Right atrium auricular region (tissue), 2 donors: ENCODE data around the gene CFAP20DC. TPM values are rescaled to one million over a fixed set of nuclear protein-coding genes. Genes with fewer than 3 reads are reported as not detected.
"Not testable (repeated sequence)": the region's sequence is repeated elsewhere in the genome, so short reads cannot be mapped to it uniquely, and the experiment has no call there.

Experiments used
- DNase-seq: peaks from one replicate; pipeline ENCODE4 v3.0.0-alpha.2; 2019; ENCODE audit warnings: low spot score
- H3K27ac ChIP-seq, 2 donors: fragments of 200-600 bp; sonication (generic); 1 replicate in 1 of 2; 2 replicates in 1 of 2; pipeline ENCODE4 v1.5.1; 2016 to 2019
- H3K27me3 ChIP-seq, 2 donors: fragments of 200-600 bp; sonication (generic); one replicate each; pipeline versions ENCODE4 v1.5.1 to v1.6.0; 2017 to 2019
- H3K36me3 ChIP-seq: fragments of 200-600 bp; sonication (generic); one replicate; pipeline ENCODE4 v1.5.1; 2016
- H3K4me1 ChIP-seq, 2 donors: fragments of 200-600 bp; sonication (generic); one replicate each; pipeline versions ENCODE4 v1.5.1 to v1.6.0; 2017 to 2019
- H3K4me3 ChIP-seq, 2 donors: fragments of 200-600 bp; sonication (generic); 1 replicate in 1 of 2; 2 replicates in 1 of 2; pipeline ENCODE4 v1.5.1; 2017 to 2019; ENCODE audit warnings: mild to moderate bottlenecking in 1 of 2, moderate library complexity in 1 of 2
- H3K9me3 ChIP-seq, 2 donors: fragments of 200-600 bp; sonication (generic); one replicate each; pipeline ENCODE4 v1.5.1; 2019
- CTCF ChIP-seq, 2 donors: fragments of 200-600 bp; sonication (generic); IDR thresholded peaks; one replicate each; pipeline ENCODE4 v1.5.1; 2019; ENCODE audit warnings: antibody characterized with exemption in 2 of 2
- total RNA-seq, 2 donors: library from RNA; depleted of rRNA; stranded (reverse); fragments of >200 nt; gene quantifications; one replicate each; pipeline ENCODE4 v1.1.0, GENCODE V29; 2016

CFAP20DC gene
- total RNA-seq, 2 donors from 2014 or later: not detected

DNA sequence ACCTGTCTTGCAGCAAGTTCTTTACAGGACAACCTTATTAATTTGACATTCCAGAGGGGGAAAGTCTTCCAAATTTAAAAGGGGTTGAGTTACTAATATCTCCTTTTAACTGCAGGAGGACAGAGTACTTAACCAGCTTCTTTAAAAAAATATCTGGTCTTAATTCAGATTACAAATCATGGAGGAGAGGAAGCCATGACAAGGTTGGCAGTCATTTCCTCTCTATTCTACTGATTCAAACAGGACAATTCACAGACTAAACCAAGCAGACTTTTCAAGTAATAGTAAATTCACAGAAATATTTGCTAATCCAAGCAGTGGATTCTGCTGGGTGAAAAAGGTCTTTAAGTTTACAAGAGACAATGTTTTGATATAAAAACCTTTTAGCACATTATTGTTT lies 185.3 kb downstream of the CFAP20DC start:
- no peak for DNase-seq
- Histone ChIP-seq H3K27ac (no peak overlapping the region), H3K27me3 (no peaks in the 10 kb centered on the region), H3K9me3 (no peaks in the 10 kb centered on the region), H3K36me3 (no peaks in the 10 kb centered on the region), H3K4me1 (no peaks in the 10 kb centered on the region), H3K4me3 (no peak overlapping the region)
- no peak for TF ChIP-seq CTCF (IDR thresholded peaks at IDR 0.05)

GRCh38 chr3:58863206-58863605 lies 186.6 kb downstream of the CFAP20DC start:
- DNase-seq: no peak
- no peak for TF ChIP-seq CTCF (IDR thresholded peaks at IDR 0.05)
- no peaks in the 10 kb centered on the region for H3K27me3 ChIP-seq
- peaks cover 0 to 2% of the 10 kb centered on the region in 2 donors for H3K4me1 ChIP-seq
- H3K36me3 ChIP-seq: no peaks in the 10 kb centered on the region
- H3K27ac ChIP-seq: no peak overlapping the region
- no peak overlapping the region for H3K4me3 ChIP-seq
- no peaks in the 10 kb centered on the region for H3K9me3 ChIP-seq

DNA sequence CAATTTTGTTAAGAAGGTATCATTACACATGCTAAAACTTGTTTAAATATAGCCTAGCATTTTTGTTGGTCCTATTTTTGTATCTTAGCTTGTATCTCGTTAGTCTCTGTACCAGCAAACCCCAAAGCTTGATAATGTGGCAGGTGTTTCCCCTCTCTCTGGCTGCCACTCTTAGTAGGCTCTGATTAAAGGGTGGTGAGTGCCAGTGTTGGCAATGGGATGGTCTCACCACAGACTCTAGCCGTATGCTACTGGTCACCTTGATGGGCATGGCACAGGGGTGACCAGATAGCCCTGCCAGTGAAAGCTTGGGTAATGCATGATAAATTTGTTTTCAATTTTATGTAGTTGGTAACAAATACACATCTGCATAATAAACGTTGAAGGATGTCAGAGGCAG lies 188.3 kb downstream of the CFAP20DC start:
- Histone ChIP-seq H3K27ac (no peak overlapping the region), H3K4me3 (no peak overlapping the region), H3K4me1 (peaks cover 0 to 4% of the 10 kb centered on the region in 2 donors), H3K36me3 (no peaks in the 10 kb centered on the region), H3K9me3 (no peaks in the 10 kb centered on the region), H3K27me3 (no peaks in the 10 kb centered on the region)
- TF ChIP-seq CTCF (IDR thresholded peaks at IDR 0.05): no peak
- no peak for DNase-seq

- Histone ChIP-seq H3K9me3 (no peaks in the 10 kb centered on the region), H3K4me3 (no peak overlapping the region), H3K27ac (no peak overlapping the region), H3K27me3 (no peaks in the 10 kb centered on the region), H3K36me3 (no peaks in the 10 kb centered on the region), H3K4me1 (peaks cover 0 to 4% of the 10 kb centered on the region in 2 donors)
- TF ChIP-seq CTCF (IDR thresholded peaks at IDR 0.05): no peak
- DNase-seq: no peak
Observed at GRCh38 chr3:58858126-58858525, 191.7 kb downstream of the CFAP20DC start.

- Histone ChIP-seq H3K9me3 (no peaks in the 10 kb centered on the region), H3K4me1 (peaks cover 0 to 4% of the 10 kb centered on the region in 2 donors), H3K27me3 (no peaks in the 10 kb centered on the region), H3K27ac (no peak overlapping the region), H3K36me3 (no peaks in the 10 kb centered on the region), H3K4me3 (no peak overlapping the region)
- DNase-seq: no peak
- no peak for TF ChIP-seq CTCF (IDR thresholded peaks at IDR 0.05)
Observed at GRCh38 chr3:58857402-58857801, 192.4 kb downstream of the CFAP20DC start.

- Histone ChIP-seq H3K36me3 (no peaks in the 10 kb centered on the region), H3K4me1 (no peaks in the 10 kb centered on the region)
- no peak for DNase-seq
Observed at GRCh38 chr3:58848826-58849225, 201.0 kb downstream of the CFAP20DC start.

DNA sequence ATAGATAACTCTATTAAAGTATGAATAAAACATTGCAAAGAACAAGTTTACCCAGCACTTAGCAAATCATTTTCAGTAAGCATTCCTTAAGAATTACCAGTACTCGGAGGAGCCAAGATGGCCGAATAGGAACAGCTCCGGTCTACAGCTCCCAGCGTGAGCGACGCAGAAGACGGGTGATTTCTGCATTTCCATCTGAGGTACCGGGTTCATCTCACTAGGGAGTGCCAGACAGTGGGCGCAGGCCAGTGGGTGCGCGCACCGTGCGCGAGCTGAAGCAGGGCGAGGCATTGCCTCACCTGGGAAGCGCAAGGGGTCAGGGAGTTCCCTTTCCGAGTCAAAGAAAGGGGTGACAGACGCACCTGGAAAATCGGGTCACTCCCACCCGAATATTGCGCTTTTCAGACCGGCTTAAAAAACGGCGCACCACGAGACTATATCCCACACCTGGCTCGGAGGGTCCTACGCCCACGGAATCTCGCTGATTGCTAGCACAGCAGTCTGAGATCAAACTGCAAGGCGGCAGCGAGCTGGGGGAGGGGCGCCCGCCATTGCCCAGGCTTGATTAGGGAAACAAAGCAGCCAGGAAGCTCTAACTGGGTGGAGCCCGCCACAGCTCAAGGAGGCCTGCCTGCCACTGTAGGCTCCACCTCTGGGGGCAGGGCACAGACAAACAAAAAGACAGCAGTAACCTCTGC lies 207.6 kb downstream of the CFAP20DC start:
- not testable (repeated sequence) for DNase-seq, H3K9me3 ChIP-seq, H3K4me1 ChIP-seq, H3K36me3 ChIP-seq, H3K4me3 ChIP-seq, H3K27me3 ChIP-seq, H3K27ac ChIP-seq

More at GRCh38 chr3:58848826-58849225, 201.0 kb downstream of the CFAP20DC start:
- H3K9me3 ChIP-seq: no peaks in the 10 kb centered on the region
- no peak overlapping the region for H3K27ac ChIP-seq
- H3K4me3 ChIP-seq: no peak overlapping the region
- no peak for TF ChIP-seq CTCF (IDR thresholded peaks at IDR 0.05)
- no peaks in the 10 kb centered on the region for H3K27me3 ChIP-seq
